Hair follicle dermal papilla cell (primary cell): Measurements from ENCODE around the gene CLN6. TPM values are rescaled to one million over a fixed set of nuclear protein-coding genes. Genes with fewer than 3 reads are reported as not detected.

Experiments used
- total RNA-seq: library from RNA; depleted of rRNA; stranded (reverse); fragments of >200 nt; gene quantifications from 2 replicates; pipeline ENCODE4 v1.2.3, GENCODE V29; 2012

The CLN6 gene
- 16.9 and 20.1 TPM in 2 replicates for total RNA-seq

DNA sequence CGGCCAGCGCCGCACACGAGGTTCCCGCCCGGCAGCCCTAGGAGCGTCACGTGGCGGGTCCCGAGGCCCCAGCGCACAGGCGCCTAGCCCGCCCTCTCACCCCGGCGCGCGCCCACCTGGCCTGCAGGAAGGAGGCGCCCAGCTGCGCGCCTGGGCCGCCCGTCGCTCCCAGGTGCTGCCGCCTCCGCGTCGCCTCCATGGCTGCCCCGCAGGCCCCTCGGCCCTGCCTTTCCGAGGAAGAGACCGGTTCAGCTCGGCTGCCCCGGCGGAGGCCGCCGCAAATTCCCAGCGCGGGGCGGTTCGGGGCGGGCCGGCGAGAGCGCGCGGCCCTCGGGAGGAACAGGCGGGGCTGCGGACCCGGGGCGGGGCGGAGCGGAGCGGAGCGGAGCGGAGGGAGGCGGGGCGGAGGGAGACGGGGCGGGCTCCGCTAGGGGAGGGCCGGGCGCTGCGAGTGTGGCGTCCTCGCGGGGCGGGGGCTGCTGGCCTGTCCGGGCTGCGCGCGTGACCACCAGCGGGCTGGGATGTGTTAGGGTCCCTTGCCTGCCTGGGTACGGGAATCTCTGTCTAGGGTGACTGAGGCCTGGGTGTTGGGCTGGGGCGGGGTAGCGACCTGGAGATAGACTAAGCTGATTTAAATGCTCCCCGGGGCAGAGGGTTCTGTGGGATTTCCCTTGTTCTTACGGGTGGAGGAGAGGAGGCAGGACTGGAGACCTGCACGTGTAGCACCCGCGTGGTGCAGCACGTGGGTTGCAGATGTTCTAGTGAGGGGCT lies at the start of gene CLN6:
TSS of gene CLN6 (minus strand) at position 343 of the 771 bp plus-strand sequence. CDS start at position 199, 144 bp downstream.

DNA sequence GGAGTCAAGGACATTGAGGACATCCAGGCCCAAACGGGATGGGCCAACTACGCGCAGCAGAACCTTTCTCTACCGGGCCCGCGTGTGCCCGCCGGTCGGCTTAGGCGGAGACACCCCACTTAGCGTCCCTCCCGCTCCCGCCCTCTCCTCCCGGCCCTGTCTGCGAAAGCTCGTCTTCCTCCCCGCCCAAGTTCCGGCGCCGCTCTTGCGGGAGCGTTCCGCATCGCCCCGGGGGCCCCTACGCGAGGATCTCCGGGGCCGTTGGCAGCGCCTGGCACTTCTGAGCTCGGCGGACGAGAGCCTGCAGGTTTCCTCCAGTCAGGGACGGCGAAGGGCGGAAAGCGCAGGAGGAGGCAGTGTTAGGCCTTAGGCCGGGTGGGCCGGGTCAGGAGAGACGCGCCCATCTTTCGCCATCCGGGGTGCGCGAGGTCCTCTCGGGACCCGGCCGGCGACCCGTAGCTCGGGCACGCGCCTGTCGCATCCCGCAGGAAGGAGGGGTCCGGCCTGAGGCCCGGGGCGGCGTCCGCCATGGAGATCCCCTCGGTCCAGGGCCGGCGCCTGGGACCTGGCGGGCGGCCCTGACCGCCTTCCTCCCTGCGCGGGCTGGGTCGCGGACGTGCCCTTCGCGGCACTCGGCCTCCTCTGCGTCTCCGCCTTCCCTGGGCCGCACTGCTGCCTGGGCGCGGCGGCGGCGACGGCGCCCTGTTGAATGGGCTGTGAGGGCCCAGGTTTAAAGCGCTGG lies 48.2 kb upstream of the CLN6 start, which contains the start of gene FEM1B:
TSS of gene FEM1B (plus strand) at position 143 of the 742 bp plus-strand sequence. CDS start 673 bp downstream, outside the sequence.

GRCh38 chr15:68204776-68205557 lies 24.6 kb downstream of the CLN6 start, which contains the start of gene CALML4:
Gene CALML4, minus strand, starts transcription at chr15:68205332. Its CDS starts 85 bp downstream, at chr15:68205247.

Other genes starting within 250 kb of the CLN6 start
- 28.6 and 29.9 TPM in 2 replicates for gene PIAS1, start 175.4 kb downstream of the CLN6 start, total RNA-seq
- gene CALML4, start 24.4 kb downstream of the CLN6 start, total RNA-seq, result 3.2 and 3.3 TPM in 2 replicates
- gene FEM1B, start 48.0 kb upstream of the CLN6 start, total RNA-seq, result 59.7 and 75.5 TPM in 2 replicates
- 11.4 and 21.9 TPM in 2 replicates for gene ITGA11, start 202.4 kb upstream of the CLN6 start, total RNA-seq